ENCODE measurements around the gene PSMD1. TPM values are rescaled to one million over a fixed set of nuclear protein-coding genes. Genes with fewer than 3 reads are reported as not detected.

The PSMD1 gene
- total and polyA plus RNA-seq, 2 experiments from 2014 or later, result 148 to 177 TPM

DNA sequence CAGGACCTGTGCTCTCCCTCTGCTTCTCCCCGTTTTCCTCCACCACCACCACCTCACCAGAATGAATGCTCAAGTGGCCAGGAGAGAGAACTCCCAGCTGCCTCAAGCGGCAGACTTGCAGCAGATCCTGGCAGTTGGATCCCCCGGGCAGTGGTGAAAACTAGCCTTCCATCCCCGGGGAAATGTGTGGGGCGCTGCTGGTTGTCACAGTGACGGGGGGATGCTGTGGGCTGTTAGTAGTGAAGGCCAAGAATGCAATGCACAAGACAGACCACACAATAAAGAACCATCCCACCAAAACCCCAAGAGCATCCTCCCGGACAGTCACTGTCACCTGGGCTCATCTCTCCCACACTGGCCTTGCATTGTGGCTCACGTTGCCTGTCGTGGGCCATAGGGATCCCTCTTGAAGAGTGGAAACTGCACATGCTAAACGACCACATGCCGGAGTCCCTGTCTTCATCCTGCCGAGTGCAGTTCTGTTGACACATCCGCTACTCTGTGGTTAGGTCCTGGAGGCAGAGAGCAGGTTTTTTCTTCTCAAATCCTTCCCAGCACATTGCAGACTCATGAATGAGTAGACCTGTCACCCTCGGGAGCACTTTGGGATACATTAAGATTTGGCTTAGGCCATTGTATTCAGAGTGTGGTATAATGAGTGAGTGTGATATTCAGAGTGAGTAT is 47.3 kb upstream of the PSMD1 start:
- Mint-ChIP-seq H3K36me3 (ENCODE audit: low read depth) (peaks cover 10% of the 10 kb centered on the region), H3K4me1 (peaks cover 9% of the 10 kb centered on the region), H3K27me3 (ENCODE audit: insufficient read depth, low read depth, poor library complexity) (peaks cover 10% of the 10 kb centered on the region), H3K4me3 (no peak overlapping the region), H3K9me3 (peaks cover 14% of the 10 kb centered on the region), H3K27ac (no peak overlapping the region)
- Histone ChIP-seq H3F3A (replicated peaks; ENCODE audit: low read depth) (no peaks in the 10 kb centered on the region), H3K27me3 (ENCODE audit: insufficient read depth) (no peaks in the 10 kb centered on the region), H3K79me2 (replicated peaks; ENCODE audit: insufficient read depth) (no peaks in the 10 kb centered on the region), H3K27ac (ENCODE audit: low read depth) (no peak overlapping the region), H3K9me2 (ENCODE audit: insufficient read depth) (no peaks in the 10 kb centered on the region), H3K4me3 (no peak overlapping the region), H4K20me1 (replicated peaks; ENCODE audit: insufficient read depth) (no peaks in the 10 kb centered on the region), H3K4me1 (ENCODE audit: insufficient read depth) (no peaks in the 10 kb centered on the region), H2AFZ (peak overlapping the region; percentile 59; the same call in 1 of the 2 replicates), H3K4me2 (no peak overlapping the region), H3K36me3 (ENCODE audit: insufficient read depth) (no peaks in the 10 kb centered on the region)
- no peak for DNase-seq (ENCODE audit: low spot score)
- no peak; the same call in 2 of the 3 replicates for ATAC-seq
- TF ChIP-seq ZNF114 (CRISPR knock-in tag; IDR thresholded peaks at IDR 0.05) (no peak), EZH2phosphoT487 (IDR thresholded peaks at IDR 0.05; ENCODE audit: unreplicated experiment) (no peak), JUNB (IDR thresholded peaks at IDR 0.05; ENCODE audit: unreplicated experiment) (no peak)
- TF ChIP-seq, protein P1, sequence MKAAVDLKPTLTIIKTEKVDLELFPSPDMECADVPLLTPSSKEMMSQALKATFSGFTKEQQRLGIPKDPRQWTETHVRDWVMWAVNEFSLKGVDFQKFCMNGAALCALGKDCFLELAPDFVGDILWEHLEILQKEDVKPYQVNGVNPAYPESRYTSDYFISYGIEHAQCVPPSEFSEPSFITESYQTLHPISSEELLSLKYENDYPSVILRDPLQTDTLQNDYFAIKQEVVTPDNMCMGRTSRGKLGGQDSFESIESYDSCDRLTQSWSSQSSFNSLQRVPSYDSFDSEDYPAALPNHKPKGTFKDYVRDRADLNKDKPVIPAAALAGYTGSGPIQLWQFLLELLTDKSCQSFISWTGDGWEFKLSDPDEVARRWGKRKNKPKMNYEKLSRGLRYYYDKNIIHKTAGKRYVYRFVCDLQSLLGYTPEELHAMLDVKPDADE (IDR thresholded peaks at IDR 0.05), result no peak
- TF ChIP-seq, protein P2, sequence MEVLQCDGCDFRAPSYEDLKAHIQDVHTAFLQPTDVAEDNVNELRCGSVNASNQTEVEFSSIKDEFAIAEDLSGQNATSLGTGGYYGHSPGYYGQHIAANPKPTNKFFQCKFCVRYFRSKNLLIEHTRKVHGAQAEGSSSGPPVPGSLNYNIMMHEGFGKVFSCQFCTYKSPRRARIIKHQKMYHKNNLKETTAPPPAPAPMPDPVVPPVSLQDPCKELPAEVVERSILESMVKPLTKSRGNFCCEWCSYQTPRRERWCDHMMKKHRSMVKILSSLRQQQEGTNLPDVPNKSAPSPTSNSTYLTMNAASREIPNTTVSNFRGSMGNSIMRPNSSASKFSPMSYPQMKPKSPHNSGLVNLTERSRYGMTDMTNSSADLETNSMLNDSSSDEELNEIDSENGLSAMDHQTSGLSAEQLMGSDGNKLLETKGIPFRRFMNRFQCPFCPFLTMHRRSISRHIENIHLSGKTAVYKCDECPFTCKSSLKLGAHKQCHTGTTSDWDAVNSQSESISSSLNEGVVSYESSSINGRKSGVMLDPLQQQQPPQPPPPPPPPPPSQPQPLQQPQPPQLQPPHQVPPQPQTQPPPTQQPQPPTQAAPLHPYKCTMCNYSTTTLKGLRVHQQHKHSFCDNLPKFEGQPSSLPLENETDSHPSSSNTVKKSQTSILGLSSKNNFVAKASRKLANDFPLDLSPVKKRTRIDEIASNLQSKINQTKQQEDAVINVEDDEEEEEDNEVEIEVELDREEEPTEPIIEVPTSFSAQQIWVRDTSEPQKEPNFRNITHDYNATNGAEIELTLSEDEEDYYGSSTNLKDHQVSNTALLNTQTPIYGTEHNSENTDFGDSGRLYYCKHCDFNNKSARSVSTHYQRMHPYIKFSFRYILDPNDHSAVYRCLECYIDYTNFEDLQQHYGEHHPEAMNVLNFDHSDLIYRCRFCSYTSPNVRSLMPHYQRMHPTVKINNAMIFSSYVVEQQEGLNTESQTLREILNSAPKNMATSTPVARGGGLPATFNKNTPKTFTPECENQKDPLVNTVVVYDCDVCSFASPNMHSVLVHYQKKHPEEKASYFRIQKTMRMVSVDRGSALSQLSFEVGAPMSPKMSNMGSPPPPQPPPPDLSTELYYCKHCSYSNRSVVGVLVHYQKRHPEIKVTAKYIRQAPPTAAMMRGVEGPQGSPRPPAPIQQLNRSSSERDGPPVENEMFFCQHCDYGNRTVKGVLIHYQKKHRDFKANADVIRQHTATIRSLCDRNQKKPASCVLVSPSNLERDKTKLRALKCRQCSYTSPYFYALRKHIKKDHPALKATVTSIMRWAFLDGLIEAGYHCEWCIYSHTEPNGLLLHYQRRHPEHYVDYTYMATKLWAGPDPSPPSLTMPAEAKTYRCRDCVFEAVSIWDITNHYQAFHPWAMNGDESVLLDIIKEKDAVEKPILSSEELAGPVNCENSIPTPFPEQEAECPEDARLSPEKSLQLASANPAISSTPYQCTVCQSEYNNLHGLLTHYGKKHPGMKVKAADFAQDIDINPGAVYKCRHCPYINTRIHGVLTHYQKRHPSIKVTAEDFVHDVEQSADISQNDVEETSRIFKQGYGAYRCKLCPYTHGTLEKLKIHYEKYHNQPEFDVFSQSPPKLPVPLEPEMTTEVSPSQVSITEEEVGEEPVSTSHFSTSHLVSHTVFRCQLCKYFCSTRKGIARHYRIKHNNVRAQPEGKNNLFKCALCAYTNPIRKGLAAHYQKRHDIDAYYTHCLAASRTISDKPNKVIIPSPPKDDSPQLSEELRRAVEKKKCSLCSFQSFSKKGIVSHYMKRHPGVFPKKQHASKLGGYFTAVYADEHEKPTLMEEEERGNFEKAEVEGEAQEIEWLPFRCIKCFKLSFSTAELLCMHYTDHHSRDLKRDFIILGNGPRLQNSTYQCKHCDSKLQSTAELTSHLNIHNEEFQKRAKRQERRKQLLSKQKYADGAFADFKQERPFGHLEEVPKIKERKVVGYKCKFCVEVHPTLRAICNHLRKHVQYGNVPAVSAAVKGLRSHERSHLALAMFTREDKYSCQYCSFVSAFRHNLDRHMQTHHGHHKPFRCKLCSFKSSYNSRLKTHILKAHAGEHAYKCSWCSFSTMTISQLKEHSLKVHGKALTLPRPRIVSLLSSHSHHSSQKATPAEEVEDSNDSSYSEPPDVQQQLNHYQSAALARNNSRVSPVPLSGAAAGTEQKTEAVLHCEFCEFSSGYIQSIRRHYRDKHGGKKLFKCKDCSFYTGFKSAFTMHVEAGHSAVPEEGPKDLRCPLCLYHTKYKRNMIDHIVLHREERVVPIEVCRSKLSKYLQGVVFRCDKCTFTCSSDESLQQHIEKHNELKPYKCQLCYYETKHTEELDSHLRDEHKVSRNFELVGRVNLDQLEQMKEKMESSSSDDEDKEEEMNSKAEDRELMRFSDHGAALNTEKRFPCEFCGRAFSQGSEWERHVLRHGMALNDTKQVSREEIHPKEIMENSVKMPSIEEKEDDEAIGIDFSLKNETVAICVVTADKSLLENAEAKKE (CRISPR knock-in tag; IDR thresholded peaks at IDR 0.05), result no peak

Measured in GM23338 (cell line).